Measurements from ENCODE around the gene SKP2. TPM values are rescaled to one million over a fixed set of nuclear protein-coding genes. Genes with fewer than 3 reads are reported as not detected.

SKP2 gene
- total RNA-seq, 1 donor from 2014 or later, result 98.4 TPM

- DNase-seq (ENCODE audit: extremely low spot score, unreplicated experiment), result no peak
- peaks cover 50% of the 10 kb centered on the region for H3K4me1 Mint-ChIP-seq (ENCODE audit: unreplicated experiment)
- peak overlapping the region; percentile 92 for H3K4me3 Mint-ChIP-seq
- H3K27ac Mint-ChIP-seq, result peak overlapping the region; percentile 94
- H3K36me3 Mint-ChIP-seq, result peaks cover 21% of the 10 kb centered on the region
- no peak for TF ChIP-seq CTCF (conservative IDR thresholded peaks at IDR 0.05)
- no peaks in the 10 kb centered on the region for H3K9me3 Mint-ChIP-seq
- H3K27me3 Mint-ChIP-seq, result no peaks in the 10 kb centered on the region
These were observed 1.4 kb downstream of the SKP2 start for GRCh38 chr5:36153298-36153677.

DNA sequence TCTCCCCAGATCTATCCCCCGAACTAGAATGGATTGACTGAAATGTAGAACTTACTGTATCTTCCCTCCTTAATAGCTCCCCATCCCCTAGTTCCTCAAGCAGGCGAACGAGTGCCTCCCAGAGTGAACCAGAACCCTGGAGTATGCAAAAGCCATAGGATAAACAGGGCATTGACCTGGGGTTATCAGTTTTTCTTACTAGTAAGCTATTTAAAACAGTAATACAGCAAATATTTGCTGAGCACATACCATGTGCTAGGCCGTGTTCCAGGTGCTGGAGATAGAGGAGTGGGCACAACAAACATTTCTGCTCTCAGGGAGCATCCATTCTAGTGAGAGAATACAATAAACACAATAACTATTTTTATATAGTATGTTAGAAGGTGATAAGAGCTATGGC is 1.8 kb downstream of the SKP2 start:
- TF ChIP-seq CTCF (conservative IDR thresholded peaks at IDR 0.05), result no peak
- peak overlapping the region; percentile 94 for H3K27ac Mint-ChIP-seq
- no peaks in the 10 kb centered on the region for H3K9me3 Mint-ChIP-seq
- H3K27me3 Mint-ChIP-seq, result no peaks in the 10 kb centered on the region
- DNase-seq (ENCODE audit: extremely low spot score, unreplicated experiment), result no peak
- peaks cover 55% of the 10 kb centered on the region for H3K4me1 Mint-ChIP-seq (ENCODE audit: unreplicated experiment)
- H3K4me3 Mint-ChIP-seq, result peak overlapping the region; percentile 92
- peaks cover 25% of the 10 kb centered on the region for H3K36me3 Mint-ChIP-seq

DNA sequence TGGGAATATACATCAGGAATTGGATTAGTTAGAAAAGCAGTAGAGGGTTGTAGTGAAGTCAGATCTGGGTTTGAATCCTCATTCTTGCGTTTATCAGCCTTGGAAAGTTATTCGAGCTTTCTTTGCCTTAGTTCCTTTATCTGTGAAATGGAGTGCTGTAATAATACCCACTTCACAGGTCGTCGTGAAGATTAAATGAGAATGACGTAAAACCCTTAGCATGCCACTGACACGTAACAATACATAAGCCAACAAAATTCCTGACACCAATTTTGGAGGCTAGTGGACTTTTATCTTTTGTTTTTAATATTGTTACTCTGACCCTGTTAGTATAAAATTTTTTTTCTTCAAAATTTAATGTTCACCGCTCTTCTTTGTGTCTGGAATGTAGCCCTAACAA is 3.4 kb downstream of the SKP2 start:
- Mint-ChIP-seq H3K36me3 (peaks cover 32% of the 10 kb centered on the region), H3K27ac (peak overlapping the region; percentile 87), H3K4me3 (no peak overlapping the region), H3K4me1 (ENCODE audit: unreplicated experiment) (peaks cover 50% of the 10 kb centered on the region), H3K9me3 (no peaks in the 10 kb centered on the region), H3K27me3 (no peaks in the 10 kb centered on the region)
- no peak for DNase-seq (ENCODE audit: extremely low spot score, unreplicated experiment)
- TF ChIP-seq CTCF (conservative IDR thresholded peaks at IDR 0.05), result no peak

DNA sequence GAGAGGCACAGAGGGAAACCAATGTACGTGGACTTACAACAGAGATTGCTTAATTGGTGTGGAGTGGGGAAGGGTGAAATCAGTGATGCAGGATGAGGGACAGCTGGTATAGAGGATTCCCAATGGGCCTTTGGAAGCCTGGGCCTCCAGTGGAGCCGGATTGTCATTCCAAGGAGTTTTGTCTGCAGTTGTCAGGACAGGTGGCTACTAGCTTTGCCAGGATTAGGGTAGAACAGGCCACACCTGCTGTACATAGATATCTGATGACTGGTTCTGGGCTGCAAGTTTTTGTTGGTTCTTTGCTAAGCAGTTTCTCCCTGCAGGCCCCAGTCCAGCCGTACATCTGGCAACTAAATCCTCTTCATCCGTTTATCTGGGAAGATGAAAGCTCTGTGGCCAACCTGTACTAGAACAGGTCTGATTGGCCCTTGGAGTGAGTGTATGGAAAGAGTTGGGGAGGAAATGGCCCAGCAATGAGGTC is 4.2 kb downstream of the SKP2 start:
- Mint-ChIP-seq H3K36me3 (peaks cover 32% of the 10 kb centered on the region), H3K27me3 (no peaks in the 10 kb centered on the region), H3K4me3 (peak overlapping the region; percentile 58), H3K4me1 (ENCODE audit: unreplicated experiment) (peaks cover 43% of the 10 kb centered on the region), H3K27ac (peak overlapping the region; percentile 87), H3K9me3 (no peaks in the 10 kb centered on the region)
- no peak for TF ChIP-seq CTCF (conservative IDR thresholded peaks at IDR 0.05)
- DNase-seq (ENCODE audit: extremely low spot score, unreplicated experiment), result no peak

DNA sequence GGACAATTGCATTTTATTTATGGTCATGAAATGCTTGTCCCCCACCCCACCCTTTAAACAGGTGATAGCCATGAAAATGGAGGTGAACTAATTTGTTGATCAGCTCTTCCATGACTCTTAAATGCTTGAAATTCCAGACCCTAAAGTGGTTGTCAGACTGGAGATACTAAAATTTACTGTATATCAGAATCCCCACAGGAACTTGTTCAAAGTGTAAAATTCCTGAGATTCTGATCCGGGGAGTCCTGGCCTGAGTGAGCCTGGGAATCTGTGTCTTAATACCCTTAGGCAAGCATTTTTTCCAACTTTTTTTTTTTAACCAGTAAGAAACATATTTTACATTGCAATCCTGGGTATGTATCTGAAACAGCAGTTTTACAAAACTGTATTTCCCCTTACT is 4.7 kb downstream of the SKP2 start:
- Mint-ChIP-seq H3K9me3 (no peaks in the 10 kb centered on the region), H3K4me1 (ENCODE audit: unreplicated experiment) (peaks cover 46% of the 10 kb centered on the region), H3K36me3 (peaks cover 37% of the 10 kb centered on the region), H3K27me3 (no peaks in the 10 kb centered on the region), H3K4me3 (peak overlapping the region; percentile 58), H3K27ac (peak overlapping the region; percentile 87)
- no peak for DNase-seq (ENCODE audit: extremely low spot score, unreplicated experiment)
- no peak for TF ChIP-seq CTCF (conservative IDR thresholded peaks at IDR 0.05)

DNA sequence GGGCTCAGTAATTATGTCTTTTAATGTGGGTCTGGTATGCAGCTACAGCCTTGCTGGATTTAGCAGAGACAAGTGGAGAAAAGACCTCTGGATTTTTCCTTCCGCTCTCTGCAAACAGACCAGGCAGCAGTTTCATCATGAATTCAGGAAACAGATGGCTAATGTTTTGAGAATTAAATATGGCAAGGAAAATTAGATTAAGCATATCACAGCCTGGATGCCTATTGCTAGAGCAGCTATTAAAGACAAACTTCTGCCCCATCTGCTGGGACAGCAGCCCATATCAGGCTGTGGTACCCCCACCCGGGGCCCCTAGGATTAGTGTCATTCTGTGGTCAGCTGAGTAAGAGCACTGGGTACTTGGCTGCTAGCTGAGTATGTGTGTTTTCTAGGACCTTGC is 6.2 kb downstream of the SKP2 start:
- H3K36me3 Mint-ChIP-seq, result peaks cover 52% of the 10 kb centered on the region

More for the DNA sequence above, 6.2 kb downstream of the SKP2 start:
- Mint-ChIP-seq H3K4me3 (no peak overlapping the region), H3K27ac (no peak overlapping the region), H3K4me1 (ENCODE audit: unreplicated experiment) (peaks cover 46% of the 10 kb centered on the region), H3K27me3 (no peaks in the 10 kb centered on the region), H3K9me3 (no peaks in the 10 kb centered on the region)
- no peak for DNase-seq (ENCODE audit: extremely low spot score, unreplicated experiment)
- no peak for TF ChIP-seq CTCF (conservative IDR thresholded peaks at IDR 0.05)
